Measurements from ENCODE around the gene GCNT1.

DNA sequence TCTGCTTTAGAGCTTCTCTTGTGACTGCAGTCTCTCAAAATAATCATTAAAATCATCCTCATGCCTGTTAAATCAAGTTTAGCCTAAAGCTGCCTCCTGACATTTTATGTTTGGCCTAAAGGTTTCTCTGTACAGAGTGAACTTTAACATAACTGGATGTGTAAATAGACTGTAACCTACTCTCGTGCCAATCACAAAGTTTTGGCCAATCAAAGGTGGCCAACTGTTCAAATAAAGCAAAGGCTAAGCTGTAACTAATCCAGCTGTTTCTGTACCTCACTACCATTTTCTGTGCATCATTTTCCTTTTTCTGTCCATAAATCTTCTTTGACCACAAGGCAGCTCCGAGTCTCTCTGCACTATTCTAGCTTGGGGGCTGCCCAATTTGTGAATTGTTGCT, 86.2 kb downstream of the GCNT1 start:
- no peak for TF ChIP-seq EZH2 (IDR thresholded peaks at IDR 0.05; ENCODE audit: borderline replicate concordance, insufficient read depth, low read depth, low read length, poor library complexity, severe bottlenecking)
- TF ChIP-seq, protein P1, sequence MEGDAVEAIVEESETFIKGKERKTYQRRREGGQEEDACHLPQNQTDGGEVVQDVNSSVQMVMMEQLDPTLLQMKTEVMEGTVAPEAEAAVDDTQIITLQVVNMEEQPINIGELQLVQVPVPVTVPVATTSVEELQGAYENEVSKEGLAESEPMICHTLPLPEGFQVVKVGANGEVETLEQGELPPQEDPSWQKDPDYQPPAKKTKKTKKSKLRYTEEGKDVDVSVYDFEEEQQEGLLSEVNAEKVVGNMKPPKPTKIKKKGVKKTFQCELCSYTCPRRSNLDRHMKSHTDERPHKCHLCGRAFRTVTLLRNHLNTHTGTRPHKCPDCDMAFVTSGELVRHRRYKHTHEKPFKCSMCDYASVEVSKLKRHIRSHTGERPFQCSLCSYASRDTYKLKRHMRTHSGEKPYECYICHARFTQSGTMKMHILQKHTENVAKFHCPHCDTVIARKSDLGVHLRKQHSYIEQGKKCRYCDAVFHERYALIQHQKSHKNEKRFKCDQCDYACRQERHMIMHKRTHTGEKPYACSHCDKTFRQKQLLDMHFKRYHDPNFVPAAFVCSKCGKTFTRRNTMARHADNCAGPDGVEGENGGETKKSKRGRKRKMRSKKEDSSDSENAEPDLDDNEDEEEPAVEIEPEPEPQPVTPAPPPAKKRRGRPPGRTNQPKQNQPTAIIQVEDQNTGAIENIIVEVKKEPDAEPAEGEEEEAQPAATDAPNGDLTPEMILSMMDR (IDR thresholded peaks at IDR 0.05) = no peak
